Measurements from ENCODE around the gene PROX1. TPM values are rescaled to one million over a fixed set of nuclear protein-coding genes. Genes with fewer than 3 reads are reported as not detected.

PROX1 gene
- polyA plus RNA-seq, 1 experiment, result 0.07 TPM

DNA sequence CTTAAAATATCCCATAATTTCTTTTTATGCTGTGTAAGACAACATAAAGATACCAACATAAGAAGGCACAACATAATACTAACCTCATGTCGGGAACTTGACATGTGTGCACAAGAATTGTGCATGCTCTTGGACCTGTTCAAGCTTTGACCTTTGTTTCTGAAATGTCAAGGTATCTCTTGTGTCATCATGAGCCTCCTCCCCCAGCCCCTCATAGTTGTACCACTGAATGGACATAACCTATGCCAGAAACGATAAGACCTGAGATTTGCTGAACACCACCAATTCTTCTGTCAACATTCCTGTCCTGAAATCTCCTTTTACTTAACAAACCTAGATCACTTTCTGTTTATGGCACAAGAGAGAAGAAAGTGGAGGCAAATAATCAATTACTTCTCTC lies 29.4 kb upstream of the PROX1 start:
- no peaks in the 10 kb centered on the region for H3K27me3 ChIP-seq (ENCODE audit: control insufficient read depth, insufficient read depth, low read length)
- no peak overlapping the region for H3K27ac ChIP-seq (ENCODE audit: low read depth, low read length)
- POLR2A ChIA-PET, result no interaction called here
- no peak for DNase-seq (ENCODE audit: low read depth, low spot score)
- CTCF ChIA-PET, result no interaction called here
- TF ChIP-seq, protein P1, sequence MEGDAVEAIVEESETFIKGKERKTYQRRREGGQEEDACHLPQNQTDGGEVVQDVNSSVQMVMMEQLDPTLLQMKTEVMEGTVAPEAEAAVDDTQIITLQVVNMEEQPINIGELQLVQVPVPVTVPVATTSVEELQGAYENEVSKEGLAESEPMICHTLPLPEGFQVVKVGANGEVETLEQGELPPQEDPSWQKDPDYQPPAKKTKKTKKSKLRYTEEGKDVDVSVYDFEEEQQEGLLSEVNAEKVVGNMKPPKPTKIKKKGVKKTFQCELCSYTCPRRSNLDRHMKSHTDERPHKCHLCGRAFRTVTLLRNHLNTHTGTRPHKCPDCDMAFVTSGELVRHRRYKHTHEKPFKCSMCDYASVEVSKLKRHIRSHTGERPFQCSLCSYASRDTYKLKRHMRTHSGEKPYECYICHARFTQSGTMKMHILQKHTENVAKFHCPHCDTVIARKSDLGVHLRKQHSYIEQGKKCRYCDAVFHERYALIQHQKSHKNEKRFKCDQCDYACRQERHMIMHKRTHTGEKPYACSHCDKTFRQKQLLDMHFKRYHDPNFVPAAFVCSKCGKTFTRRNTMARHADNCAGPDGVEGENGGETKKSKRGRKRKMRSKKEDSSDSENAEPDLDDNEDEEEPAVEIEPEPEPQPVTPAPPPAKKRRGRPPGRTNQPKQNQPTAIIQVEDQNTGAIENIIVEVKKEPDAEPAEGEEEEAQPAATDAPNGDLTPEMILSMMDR (IDR thresholded peaks at IDR 0.05; ENCODE audit: low read depth, low read length), result no peak
- no peak overlapping the region for H3K4me3 ChIP-seq (ENCODE audit: low read depth, low read length)
- H3K9me3 ChIP-seq (ENCODE audit: control insufficient read depth, insufficient read depth, low read length), result no peaks in the 10 kb centered on the region

DNA sequence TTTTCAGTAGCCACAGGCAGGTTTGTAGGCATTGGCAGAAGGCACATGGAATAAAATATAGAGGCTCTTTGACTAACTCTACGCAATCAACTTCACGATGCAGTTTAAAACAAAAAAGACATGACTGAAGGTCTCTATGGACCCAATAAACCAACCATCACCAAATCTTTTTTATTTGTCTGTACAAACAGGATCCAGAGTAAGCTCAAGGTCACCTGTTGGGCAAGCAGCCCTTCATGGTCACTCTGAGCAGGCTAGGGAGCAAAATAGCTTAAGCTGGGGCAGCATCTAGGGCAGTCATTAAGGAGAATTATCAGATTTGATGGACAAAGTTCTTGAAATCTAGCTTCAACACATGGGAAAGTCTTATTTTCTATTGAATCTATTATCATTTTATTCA lies 26.8 kb upstream of the PROX1 start:
- ChIA-PET POLR2A (no interaction called here), CTCF (no interaction called here)
- Histone ChIP-seq H3K4me3 (ENCODE audit: low read depth, low read length) (no peak overlapping the region), H3K27ac (ENCODE audit: low read depth, low read length) (no peak overlapping the region), H3K9me3 (ENCODE audit: control insufficient read depth, insufficient read depth, low read length) (no peaks in the 10 kb centered on the region), H3K27me3 (ENCODE audit: control insufficient read depth, insufficient read depth, low read length) (no peaks in the 10 kb centered on the region)
- TF ChIP-seq, protein P1 (IDR thresholded peaks at IDR 0.05; ENCODE audit: low read depth, low read length), result no peak
- DNase-seq (ENCODE audit: low read depth, low spot score), result no peak

DNA sequence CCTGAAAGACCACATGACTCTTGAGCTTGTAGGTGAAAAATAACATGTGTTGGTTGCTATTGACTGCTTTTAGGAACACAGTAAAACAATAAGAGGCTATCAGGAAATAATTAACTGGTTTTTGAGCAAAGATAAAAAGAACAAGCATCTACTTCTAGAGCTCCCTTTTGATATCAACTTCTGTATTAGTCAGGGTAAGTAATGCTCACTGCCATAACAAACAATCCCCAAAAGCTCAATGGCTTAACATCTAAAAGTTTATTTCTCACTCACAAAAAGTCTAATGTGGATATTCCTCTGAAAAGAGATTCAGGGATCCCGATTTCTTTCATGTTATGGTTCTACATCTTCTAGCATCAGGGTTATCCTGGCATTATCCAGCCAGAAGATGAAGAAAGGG lies 25.3 kb upstream of the PROX1 start:
- CTCF ChIA-PET, result no interaction called here
- DNase-seq (ENCODE audit: low read depth, low spot score), result no peak
- no peak overlapping the region for H3K4me3 ChIP-seq (ENCODE audit: low read depth, low read length)
- H3K27ac ChIP-seq (ENCODE audit: low read depth, low read length), result no peak overlapping the region
- no peaks in the 10 kb centered on the region for H3K9me3 ChIP-seq (ENCODE audit: control insufficient read depth, insufficient read depth, low read length)
- TF ChIP-seq, protein P1 (IDR thresholded peaks at IDR 0.05; ENCODE audit: low read depth, low read length), result no peak
- H3K27me3 ChIP-seq (ENCODE audit: control insufficient read depth, insufficient read depth, low read length), result no peaks in the 10 kb centered on the region
- POLR2A ChIA-PET, result no interaction called here

DNA sequence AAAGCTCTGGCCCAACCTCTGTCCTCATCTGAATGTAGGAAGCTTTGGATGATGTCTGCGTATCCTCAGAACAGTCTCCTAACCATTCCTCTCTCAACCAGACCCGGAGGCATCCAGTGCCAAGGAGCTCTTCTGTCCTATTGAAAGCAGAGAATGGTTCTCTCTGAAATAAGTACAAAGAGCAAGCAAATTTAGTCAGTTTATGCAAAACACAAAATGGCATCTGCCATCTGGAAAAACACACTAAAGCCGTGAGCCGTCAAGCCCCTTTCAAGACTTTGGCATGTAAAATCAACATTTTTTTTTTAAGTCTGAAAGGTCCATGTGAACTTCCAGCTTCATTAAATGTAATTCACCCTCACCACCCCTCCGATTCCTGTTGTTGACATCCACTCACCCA lies 21.7 kb upstream of the PROX1 start:
- Histone ChIP-seq H3K4me3 (ENCODE audit: low read depth, low read length) (no peak overlapping the region), H3K27me3 (ENCODE audit: control insufficient read depth, insufficient read depth, low read length) (no peaks in the 10 kb centered on the region), H3K9me3 (ENCODE audit: control insufficient read depth, insufficient read depth, low read length) (no peaks in the 10 kb centered on the region), H3K27ac (ENCODE audit: low read depth, low read length) (no peak overlapping the region)
- TF ChIP-seq, protein P1 (IDR thresholded peaks at IDR 0.05; ENCODE audit: low read depth, low read length), result no peak
- ChIA-PET POLR2A (no interaction called here), CTCF (no interaction called here)
- DNase-seq (ENCODE audit: low read depth, low spot score), result no peak

DNA sequence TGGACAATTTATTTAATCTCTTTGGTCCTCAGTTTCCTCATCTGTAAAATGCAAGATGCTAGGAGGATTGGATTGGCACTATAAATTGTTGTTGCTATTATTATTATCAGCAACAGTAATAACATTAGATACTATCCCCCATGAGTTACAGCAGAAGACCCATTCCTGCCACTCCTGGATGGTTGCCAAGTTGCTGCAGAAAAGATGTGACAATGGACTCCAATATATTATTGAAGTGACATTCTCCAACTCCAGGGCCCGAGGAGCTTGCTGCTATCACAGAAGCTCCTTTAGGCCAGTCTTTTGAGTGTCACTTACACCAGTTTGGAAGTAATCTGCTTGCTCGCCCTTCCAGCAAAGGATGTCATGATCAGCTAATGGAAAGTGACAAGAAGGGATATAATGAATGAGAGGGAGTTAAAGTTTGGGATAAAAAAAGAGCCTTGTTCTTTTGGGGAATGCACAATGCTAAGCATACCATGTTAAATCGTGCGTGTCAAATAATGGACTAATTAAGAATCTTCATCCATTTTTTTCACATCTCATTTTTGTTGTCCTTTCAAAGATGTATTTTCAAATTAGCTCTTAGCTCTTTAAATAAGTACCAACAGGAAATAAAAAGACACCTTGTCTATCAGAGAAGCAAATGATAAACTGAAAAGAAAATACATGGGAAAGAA lies 19.5 kb upstream of the PROX1 start:
- H3K27me3 ChIP-seq (ENCODE audit: control insufficient read depth, insufficient read depth, low read length), result no peaks in the 10 kb centered on the region
- no peak for DNase-seq (ENCODE audit: low read depth, low spot score)
- ChIA-PET CTCF (no interaction called here), POLR2A (no interaction called here)
- H3K4me3 ChIP-seq (ENCODE audit: low read depth, low read length), result no peak overlapping the region
- no peaks in the 10 kb centered on the region for H3K9me3 ChIP-seq (ENCODE audit: control insufficient read depth, insufficient read depth, low read length)
- no peak overlapping the region for H3K27ac ChIP-seq (ENCODE audit: low read depth, low read length)
- TF ChIP-seq, protein P1 (IDR thresholded peaks at IDR 0.05; ENCODE audit: low read depth, low read length), result no peak

Measured in AG04450 (cell line).